Sigmoid colon (tissue), 7 donors: ENCODE measurements around the gene PDE6C. TPM values are rescaled to one million over a fixed set of nuclear protein-coding genes. Genes with fewer than 3 reads are reported as not detected.

Source experiments
- DNase-seq: peaks from one replicate; pipeline ENCODE4 v3.0.0-alpha.2; 2019
- H3K27ac ChIP-seq, 4 donors: fragments of 200-600 bp; sonication (generic); one replicate each; pipeline ENCODE4 v1.5.1; 2016 to 2019; ENCODE audit warnings: mild to moderate bottlenecking in 1 of 4
- H3K27me3 ChIP-seq, 3 donors: fragments of 200-600 bp; sonication (generic); one replicate each; pipeline ENCODE4 v1.5.1; 2019; ENCODE audit warnings: mild to moderate bottlenecking in 1 of 3
- H3K36me3 ChIP-seq, 4 donors: fragments of 200-600 bp; sonication (generic); one replicate each; pipeline ENCODE4 v1.5.1; 2016 to 2019
- H3K4me1 ChIP-seq, 4 donors: fragments of 200-600 bp; sonication (generic); one replicate each; pipeline ENCODE4 v1.5.1; 2017 to 2019
- H3K4me3 ChIP-seq, 4 donors: fragments of 200-600 bp; sonication (generic); one replicate each; pipeline ENCODE4 v1.5.1; 2017 to 2019; ENCODE audit warnings: mild to moderate bottlenecking in 2 of 4, moderate library complexity in 1 of 4
- H3K9me3 ChIP-seq, 4 donors: fragments of 200-600 bp in 3 of 4; sonication (generic) in 3 of 4; one replicate each; pipeline versions ENCODE4 v1.5.1 to v1.6.1; 2013 to 2019
- CTCF ChIP-seq, 4 experiments: fragments of 450-650 bp in 3 of 4; fragments of 200-600 bp in 1 of 4; IDR thresholded peaks; one replicate each; pipeline ENCODE4 v1.5.1; 2016 to 2019; ENCODE audit warnings: antibody characterized with exemption in 4 of 4, mild to moderate bottlenecking in 3 of 4, moderate library complexity in 2 of 4
- EP300 ChIP-seq, 4 donors: sonication (generic); formaldehyde crosslinking; IDR thresholded peaks; one replicate each; pipeline ENCODE4 v1.6.1; 2017; ENCODE audit warnings: antibody characterized with exemption in 4 of 4
- POLR2A ChIP-seq, 2 donors: fragments of 450-650 bp; IDR thresholded peaks; one replicate each; pipeline ENCODE4 v1.6.1; 2016; ENCODE audit warnings: antibody characterized with exemption in 2 of 2, mild to moderate bottlenecking in 2 of 2, moderate library complexity in 2 of 2
- POLR2AphosphoS5 ChIP-seq, 4 donors: sonication (generic); formaldehyde crosslinking; IDR thresholded peaks; one replicate each; pipeline ENCODE4 v1.6.1; 2017; ENCODE audit warnings: antibody characterized with exemption in 4 of 4
- WGBS, 2 donors: extraction: QIAGEN DNeasy Blood & Tissue Kit; methylation state at CpG; one replicate each; pipeline ENCODE4 v1.1.7; 2013; 5-methylcytosine and 5-hydroxymethylcytosine counted together
- intact Hi-C: fragments of 100-400 bp; cut with DNase I; formaldehyde crosslinking; loops from one replicate; pipeline ENCODE4 v1.15.1; 2023
- polyA plus RNA-seq, 3 donors: library from polyadenylated mRNA; stranded (reverse); fragments of 200-250 nt; gene quantifications; one replicate each; pipeline ENCODE4 v1.2.3, GENCODE V29; 2013
- total RNA-seq, 4 donors: library from RNA; depleted of rRNA; stranded (reverse); fragments of >200 nt; gene quantifications; one replicate each; pipeline ENCODE4 v1.1.0, GENCODE V29; 2016
- donor health status: healthy with polysubstance abuse.
- donor health status: Bipolar disorder and iron deficiency.
- donor health status: healthy.

Gene PDE6C
- total and polyA plus RNA-seq, 7 donors = not detected

GRCh38 chr10:93620925-93621324 is 8.6 kb downstream of the PDE6C start:
- DNase-seq = no peak
- Histone ChIP-seq H3K9me3 (no peaks in the 10 kb centered on the region), H3K4me1 (no peaks in the 10 kb centered on the region), H3K4me3 (no peak overlapping the region), H3K27ac (no peak overlapping the region), H3K27me3 (no peaks in the 10 kb centered on the region), H3K36me3 (no peaks in the 10 kb centered on the region)
- TF ChIP-seq EP300 (IDR thresholded peaks at IDR 0.05) (no peak), POLR2AphosphoS5 (IDR thresholded peaks at IDR 0.05) (no peak), POLR2A (IDR thresholded peaks at IDR 0.05) (no peak), CTCF (IDR thresholded peaks at IDR 0.05) (no peak)
- 78 to 83% methylated on average over 7 of the region's 7 CpGs for WGBS, 2 donors
- intact Hi-C loops = no loop called here

GRCh38 chr10:93622942-93623341 is 10.6 kb downstream of the PDE6C start:
- no peak for TF ChIP-seq POLR2A (IDR thresholded peaks at IDR 0.05)
- no peak for TF ChIP-seq EP300 (IDR thresholded peaks at IDR 0.05)
- no peak for TF ChIP-seq CTCF (IDR thresholded peaks at IDR 0.05)
- no peak for TF ChIP-seq POLR2AphosphoS5 (IDR thresholded peaks at IDR 0.05)
- Histone ChIP-seq H3K4me1 (no peaks in the 10 kb centered on the region), H3K27ac (no peak overlapping the region), H3K4me3 (no peak overlapping the region), H3K9me3 (no peaks in the 10 kb centered on the region), H3K27me3 (no peaks in the 10 kb centered on the region), H3K36me3 (no peaks in the 10 kb centered on the region)
- WGBS, 2 donors = 92 to 93% methylated on average over 1 of the region's 1 CpG
- no peak for DNase-seq
- intact Hi-C loops = no loop called here

- TF ChIP-seq POLR2AphosphoS5 (IDR thresholded peaks at IDR 0.05) (no peak), EP300 (IDR thresholded peaks at IDR 0.05) (no peak), CTCF (IDR thresholded peaks at IDR 0.05) (no peak), POLR2A (IDR thresholded peaks at IDR 0.05) (no peak)
Measured at GRCh38 chr10:93628858-93629257, 16.5 kb downstream of the PDE6C start.

GRCh38 chr10:93629647-93630305 is 17.4 kb downstream of the PDE6C start:
- DNase-seq = no peak
- TF ChIP-seq POLR2AphosphoS5 (IDR thresholded peaks at IDR 0.05) (no peak), POLR2A (IDR thresholded peaks at IDR 0.05) (no peak), EP300 (IDR thresholded peaks at IDR 0.05) (no peak)
- Histone ChIP-seq H3K27me3 (no peaks in the 10 kb centered on the region), H3K4me1 (no peaks in the 10 kb centered on the region), H3K36me3 (no peaks in the 10 kb centered on the region), H3K9me3 (no peaks in the 10 kb centered on the region), H3K4me3 (no peak overlapping the region), H3K27ac (no peak overlapping the region)
- 73 to 75% methylated on average over 7 of the region's 7 CpGs for WGBS, 2 donors
- intact Hi-C loops = no loop called here

More at GRCh38 chr10:93628858-93629257, 16.5 kb downstream of the PDE6C start:
- Histone ChIP-seq H3K36me3 (no peaks in the 10 kb centered on the region), H3K4me3 (no peak overlapping the region), H3K27me3 (no peaks in the 10 kb centered on the region), H3K4me1 (no peaks in the 10 kb centered on the region), H3K27ac (no peak overlapping the region), H3K9me3 (no peaks in the 10 kb centered on the region)
- intact Hi-C loops = no loop called here
- no peak for DNase-seq
- 92 to 94% methylated on average over 4 of the region's 4 CpGs for WGBS, 2 donors

- Histone ChIP-seq H3K4me1 (no peaks in the 10 kb centered on the region), H3K27ac (no peak overlapping the region), H3K27me3 (no peaks in the 10 kb centered on the region), H3K36me3 (no peaks in the 10 kb centered on the region), H3K9me3 (no peaks in the 10 kb centered on the region), H3K4me3 (no peak overlapping the region)
- no peak for DNase-seq
- WGBS, 2 donors = 66 to 80% methylated on average over 15 of the region's 15 CpGs
- TF ChIP-seq POLR2A (IDR thresholded peaks at IDR 0.05) (no peak), EP300 (IDR thresholded peaks at IDR 0.05) (no peak), POLR2AphosphoS5 (IDR thresholded peaks at IDR 0.05) (no peak), CTCF (IDR thresholded peaks at IDR 0.05) (no peak)
- intact Hi-C loops = no loop called here
Measured at GRCh38 chr10:93630625-93631557, 18.6 kb downstream of the PDE6C start.
